HL-60 (cell line): Measurements from ENCODE around the gene MPST.

Source experiments
- DNase-seq, 2 experiments: peaks; one replicate each; pipeline ENCODE4 v3.0.0-alpha.2; 2010 to 2020; ENCODE audit warnings: low read depth in 1 of 2, low spot score in 1 of 2
- H3K27ac ChIP-seq: fragments of 250-450 bp; sonication (Bioruptor Pico); replicated peaks from 2 replicates; pipeline ENCODE4 v1.5.1; 2020; ENCODE audit warnings: mild to moderate bottlenecking, moderate library complexity
- H3K27me3 ChIP-seq: fragments of 250-450 bp; sonication (Bioruptor Pico); 2 replicates; pipeline ENCODE4 v1.5.1; 2021; ENCODE audit warnings: mild to moderate bottlenecking, moderate library complexity; ENCODE audit not compliant: insufficient read depth, poor library complexity, severe bottlenecking
- H3K4me3 ChIP-seq: replicated peaks from 2 replicates; pipeline ENCODE4 v1.5.1; 2011; ENCODE audit warnings: mild to moderate bottlenecking, control low read depth, low read length; ENCODE audit not compliant: insufficient read depth
- GABPA ChIP-seq: IDR thresholded peaks from 2 replicates; pipeline ENCODE4 v1.6.1; 2012; ENCODE audit warnings: low read depth
- POLR2AphosphoS5 ChIP-seq: IDR thresholded peaks from 2 replicates; pipeline ENCODE4 v1.6.1; 2012; ENCODE audit warnings: low read depth
- SPI1 ChIP-seq: IDR thresholded peaks from 2 replicates; pipeline ENCODE4 v1.6.1; 2012; ENCODE audit warnings: low read depth, mild to moderate bottlenecking, borderline replicate concordance
- TF ChIP-seq, protein P1 (sequence below): IDR thresholded peaks from one replicate; pipeline ENCODE4 v1.5.1; 2011; ENCODE audit warnings: low read length, control low read depth, inconsistent platforms; ENCODE audit not compliant: insufficient read depth
- TF ChIP-seq, protein P2 (sequence below): IDR thresholded peaks from 2 replicates; pipeline ENCODE4 v1.6.1; 2012; ENCODE audit warnings: low read depth; ENCODE audit not compliant: insufficient replicate concordance

The MPST gene

DNA sequence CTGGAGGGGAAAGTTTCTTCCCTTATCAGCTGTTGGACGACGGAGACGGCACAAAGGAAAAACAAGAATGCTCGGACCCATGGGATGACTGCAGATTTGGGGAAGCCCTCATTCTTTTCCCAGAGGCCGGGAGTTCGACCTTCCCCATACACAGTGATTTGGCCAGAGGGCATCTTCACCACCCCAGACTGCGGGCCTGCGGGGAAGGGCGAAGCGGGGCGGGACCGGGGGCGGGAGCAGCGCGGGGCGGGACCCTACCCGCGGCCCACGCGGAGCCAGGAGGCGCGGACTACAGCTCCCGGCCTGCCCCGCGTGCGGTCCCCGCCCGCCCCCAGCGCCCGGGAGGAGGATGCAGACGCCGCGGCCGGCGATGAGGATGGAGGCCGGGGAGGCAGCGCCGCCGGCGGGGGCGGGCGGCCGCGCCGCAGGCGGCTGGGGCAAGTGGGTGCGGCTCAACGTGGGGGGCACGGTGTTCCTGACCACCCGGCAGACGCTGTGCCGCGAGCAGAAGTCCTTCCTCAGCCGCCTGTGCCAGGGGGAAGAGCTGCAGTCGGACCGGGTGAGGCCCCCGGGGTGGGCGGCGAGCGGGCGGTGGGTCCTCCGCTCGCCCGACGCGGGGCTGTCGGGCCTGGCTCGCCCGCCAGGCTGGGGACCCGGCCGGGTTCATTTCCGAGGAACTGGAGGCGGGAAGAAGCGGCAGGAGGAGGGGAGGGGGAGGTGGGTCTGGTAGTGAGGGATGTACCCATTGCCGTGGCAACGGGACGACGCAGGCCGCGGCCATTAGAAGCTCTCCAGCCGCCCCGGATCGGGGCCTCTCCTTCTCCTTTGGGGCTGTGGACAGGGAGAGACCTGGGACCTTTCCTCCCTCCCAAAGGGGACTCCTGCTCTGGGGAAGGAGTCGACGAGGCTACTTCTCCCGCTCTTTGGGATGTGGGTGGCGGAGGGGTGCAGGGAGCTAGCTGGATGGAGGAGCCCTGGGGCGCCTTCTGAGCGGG lies 32.1 kb downstream of the MPST start, which contains the start of gene KCTD17:
KCTD17 (plus strand) TSS at position 352 of the 995 bp plus-strand sequence; CDS start at position 371, 19 bp downstream.
- Histone ChIP-seq H3K27me3 (peaks cover 3% of the 10 kb centered on the region), H3K27ac (no peak within 1 kb of the TSS), H3K4me3 (peak within 1 kb of the TSS; percentile 55)
- peak; percentile 23 to 62 for DNase-seq
- TF ChIP-seq SPI1 (no peak), GABPA (no peak), POLR2AphosphoS5 (no peak)
- TF ChIP-seq, protein P1, sequence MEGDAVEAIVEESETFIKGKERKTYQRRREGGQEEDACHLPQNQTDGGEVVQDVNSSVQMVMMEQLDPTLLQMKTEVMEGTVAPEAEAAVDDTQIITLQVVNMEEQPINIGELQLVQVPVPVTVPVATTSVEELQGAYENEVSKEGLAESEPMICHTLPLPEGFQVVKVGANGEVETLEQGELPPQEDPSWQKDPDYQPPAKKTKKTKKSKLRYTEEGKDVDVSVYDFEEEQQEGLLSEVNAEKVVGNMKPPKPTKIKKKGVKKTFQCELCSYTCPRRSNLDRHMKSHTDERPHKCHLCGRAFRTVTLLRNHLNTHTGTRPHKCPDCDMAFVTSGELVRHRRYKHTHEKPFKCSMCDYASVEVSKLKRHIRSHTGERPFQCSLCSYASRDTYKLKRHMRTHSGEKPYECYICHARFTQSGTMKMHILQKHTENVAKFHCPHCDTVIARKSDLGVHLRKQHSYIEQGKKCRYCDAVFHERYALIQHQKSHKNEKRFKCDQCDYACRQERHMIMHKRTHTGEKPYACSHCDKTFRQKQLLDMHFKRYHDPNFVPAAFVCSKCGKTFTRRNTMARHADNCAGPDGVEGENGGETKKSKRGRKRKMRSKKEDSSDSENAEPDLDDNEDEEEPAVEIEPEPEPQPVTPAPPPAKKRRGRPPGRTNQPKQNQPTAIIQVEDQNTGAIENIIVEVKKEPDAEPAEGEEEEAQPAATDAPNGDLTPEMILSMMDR = no peak
- TF ChIP-seq, protein P2, sequence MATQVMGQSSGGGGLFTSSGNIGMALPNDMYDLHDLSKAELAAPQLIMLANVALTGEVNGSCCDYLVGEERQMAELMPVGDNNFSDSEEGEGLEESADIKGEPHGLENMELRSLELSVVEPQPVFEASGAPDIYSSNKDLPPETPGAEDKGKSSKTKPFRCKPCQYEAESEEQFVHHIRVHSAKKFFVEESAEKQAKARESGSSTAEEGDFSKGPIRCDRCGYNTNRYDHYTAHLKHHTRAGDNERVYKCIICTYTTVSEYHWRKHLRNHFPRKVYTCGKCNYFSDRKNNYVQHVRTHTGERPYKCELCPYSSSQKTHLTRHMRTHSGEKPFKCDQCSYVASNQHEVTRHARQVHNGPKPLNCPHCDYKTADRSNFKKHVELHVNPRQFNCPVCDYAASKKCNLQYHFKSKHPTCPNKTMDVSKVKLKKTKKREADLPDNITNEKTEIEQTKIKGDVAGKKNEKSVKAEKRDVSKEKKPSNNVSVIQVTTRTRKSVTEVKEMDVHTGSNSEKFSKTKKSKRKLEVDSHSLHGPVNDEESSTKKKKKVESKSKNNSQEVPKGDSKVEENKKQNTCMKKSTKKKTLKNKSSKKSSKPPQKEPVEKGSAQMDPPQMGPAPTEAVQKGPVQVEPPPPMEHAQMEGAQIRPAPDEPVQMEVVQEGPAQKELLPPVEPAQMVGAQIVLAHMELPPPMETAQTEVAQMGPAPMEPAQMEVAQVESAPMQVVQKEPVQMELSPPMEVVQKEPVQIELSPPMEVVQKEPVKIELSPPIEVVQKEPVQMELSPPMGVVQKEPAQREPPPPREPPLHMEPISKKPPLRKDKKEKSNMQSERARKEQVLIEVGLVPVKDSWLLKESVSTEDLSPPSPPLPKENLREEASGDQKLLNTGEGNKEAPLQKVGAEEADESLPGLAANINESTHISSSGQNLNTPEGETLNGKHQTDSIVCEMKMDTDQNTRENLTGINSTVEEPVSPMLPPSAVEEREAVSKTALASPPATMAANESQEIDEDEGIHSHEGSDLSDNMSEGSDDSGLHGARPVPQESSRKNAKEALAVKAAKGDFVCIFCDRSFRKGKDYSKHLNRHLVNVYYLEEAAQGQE = no peak

DNA sequence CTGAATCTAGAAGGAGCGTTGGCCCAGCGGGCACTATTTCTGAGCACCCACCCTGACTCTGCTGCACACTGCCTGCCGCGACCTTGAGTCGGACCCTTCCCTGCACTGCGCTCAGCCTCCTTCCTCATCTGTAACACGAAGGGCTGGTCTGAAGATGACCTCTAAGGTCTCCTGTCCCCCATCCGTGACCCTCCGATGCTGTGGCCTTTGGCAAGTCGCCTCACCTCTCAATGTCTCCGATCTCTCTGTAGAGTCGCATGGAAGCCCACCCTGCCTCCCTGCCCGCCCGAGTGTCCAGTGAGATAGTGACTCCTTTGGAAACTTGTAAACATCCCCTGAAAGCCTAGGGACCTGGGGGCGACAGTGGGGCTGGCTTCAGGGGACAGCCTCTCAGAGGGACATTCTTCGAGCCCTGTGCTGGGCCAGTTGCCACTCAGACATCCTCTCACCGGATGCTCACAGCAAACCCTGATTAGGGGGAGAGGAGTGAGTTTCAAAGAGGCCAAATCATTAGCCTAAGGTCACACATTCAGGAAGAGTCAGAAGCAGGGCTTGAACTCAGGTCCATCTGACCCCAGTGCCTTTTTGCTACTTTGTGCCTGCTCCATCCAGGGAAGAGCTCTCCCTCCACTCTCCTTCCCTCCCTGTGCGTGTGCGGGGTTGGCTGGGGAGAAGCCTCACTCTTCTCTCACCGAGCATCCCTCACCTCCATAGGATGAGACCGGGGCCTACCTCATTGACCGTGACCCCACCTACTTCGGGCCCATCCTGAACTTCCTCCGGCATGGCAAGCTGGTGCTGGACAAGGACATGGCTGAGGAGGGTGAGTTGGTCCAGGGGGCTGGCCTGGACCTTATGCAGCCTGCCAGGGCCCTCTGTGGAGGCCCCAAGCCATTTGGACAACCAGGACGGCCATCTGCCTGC lies 33.1 kb downstream of the MPST start:
- H3K4me3 ChIP-seq = no peak overlapping the region
- TF ChIP-seq POLR2AphosphoS5 = no peak
- no peak for TF ChIP-seq GABPA
- TF ChIP-seq, protein P1 = no peak
- TF ChIP-seq SPI1 = no peak
- TF ChIP-seq, protein P2 = no peak
- DNase-seq = no peak

DNA sequence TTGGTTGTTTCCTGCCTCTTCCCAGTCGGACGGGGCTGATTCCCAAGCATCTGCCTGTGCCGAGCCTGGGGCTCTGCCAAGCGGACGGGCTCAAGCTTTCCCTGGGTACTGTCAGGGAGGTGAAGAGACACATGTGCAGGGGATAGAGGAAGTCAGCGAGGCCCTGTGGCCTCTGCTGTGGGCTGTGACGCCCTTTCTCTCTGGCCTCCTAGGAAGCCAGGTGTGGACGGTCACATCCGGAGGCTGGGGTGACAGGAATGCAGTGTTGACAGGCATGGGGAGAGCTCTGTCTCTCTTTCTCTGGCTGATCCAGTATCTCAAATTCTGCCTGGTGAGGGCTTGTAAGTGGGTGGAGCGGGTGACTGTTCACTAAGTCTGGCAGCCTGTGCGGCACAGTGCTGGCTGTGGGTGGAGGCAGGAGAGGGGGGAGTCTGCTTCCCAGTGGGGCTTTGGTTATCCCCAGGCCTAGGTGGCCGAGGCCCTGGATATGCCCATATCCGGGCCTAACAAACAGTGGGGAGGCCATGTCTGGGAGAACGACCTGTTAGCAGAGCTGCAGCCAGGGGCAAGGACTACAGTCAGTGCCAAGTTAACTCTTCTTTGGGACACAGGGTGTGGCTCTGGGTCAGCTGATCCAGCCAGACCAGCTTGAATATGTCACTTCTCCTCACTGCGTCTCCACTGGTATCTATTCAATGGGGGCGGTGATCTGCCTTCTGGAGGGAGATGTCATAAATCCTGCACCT lies 33.9 kb downstream of the MPST start:
- peaks cover 3% of the 10 kb centered on the region for H3K27me3 ChIP-seq
- TF ChIP-seq, protein P2 = no peak
- TF ChIP-seq GABPA (no peak), SPI1 (peak; percentile 36; the same call in 1 of the 2 replicates), POLR2AphosphoS5 (no peak)
- no peak overlapping the region for H3K27ac ChIP-seq
- DNase-seq = no peak
- no peak overlapping the region for H3K4me3 ChIP-seq

More for the DNA sequence above, 33.1 kb downstream of the MPST start:
- peaks cover 3% of the 10 kb centered on the region for H3K27me3 ChIP-seq
- H3K27ac ChIP-seq = no peak overlapping the region
